Gastroesophageal sphincter (tissue), 3 donors: ENCODE measurements around the gene RNF175.

Source experiments
- EP300 ChIP-seq: sonication (generic); formaldehyde crosslinking; IDR thresholded peaks from one replicate; pipeline ENCODE4 v1.6.1; 2017; ENCODE audit warnings: antibody characterized with exemption, mild to moderate bottlenecking
- POLR2A ChIP-seq, 2 donors: fragments of 450-650 bp; IDR thresholded peaks; one replicate each; pipeline ENCODE4 v1.6.1; 2017; ENCODE audit warnings: antibody characterized with exemption in 2 of 2, mild to moderate bottlenecking in 2 of 2, moderate library complexity in 1 of 2
- POLR2AphosphoS5 ChIP-seq: sonication (generic); formaldehyde crosslinking; IDR thresholded peaks from one replicate; pipeline ENCODE4 v1.6.1; 2017; ENCODE audit warnings: antibody characterized with exemption
- TF ChIP-seq, protein P1 (sequence below), 4 experiments: fragments of 200-600 bp in 2 of 4; fragments of 450-650 bp in 2 of 4; sonication (generic) in 1 of 4; IDR thresholded peaks; one replicate each; pipeline ENCODE4 v1.5.1; 2017 to 2019; ENCODE audit warnings: antibody characterized with exemption in 4 of 4, mild to moderate bottlenecking in 2 of 4, moderate library complexity in 2 of 4

DNA sequence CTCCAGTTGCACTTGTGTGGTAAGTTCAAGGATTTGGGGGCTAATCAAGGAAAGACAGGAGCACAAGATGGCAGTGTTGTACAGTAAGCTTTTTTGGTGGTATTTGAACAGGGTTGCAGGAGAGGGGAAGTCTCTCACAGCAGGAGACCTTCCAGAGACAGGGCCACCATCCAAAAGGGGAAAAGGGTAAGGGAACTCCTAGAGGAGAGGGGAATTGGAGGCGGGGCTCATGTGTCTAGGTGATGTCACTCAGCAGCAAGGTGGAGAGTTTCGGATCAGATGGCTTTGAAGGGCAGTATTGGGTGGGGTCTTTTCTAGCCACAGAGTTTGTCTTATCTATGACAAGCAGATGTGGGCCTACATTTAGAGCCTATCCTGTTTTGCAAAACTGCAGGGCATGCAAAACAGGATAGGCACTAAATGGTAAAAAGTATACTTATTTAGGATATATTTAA lies 13.4 kb upstream of the RNF175 start:
- TF ChIP-seq, protein P1, sequence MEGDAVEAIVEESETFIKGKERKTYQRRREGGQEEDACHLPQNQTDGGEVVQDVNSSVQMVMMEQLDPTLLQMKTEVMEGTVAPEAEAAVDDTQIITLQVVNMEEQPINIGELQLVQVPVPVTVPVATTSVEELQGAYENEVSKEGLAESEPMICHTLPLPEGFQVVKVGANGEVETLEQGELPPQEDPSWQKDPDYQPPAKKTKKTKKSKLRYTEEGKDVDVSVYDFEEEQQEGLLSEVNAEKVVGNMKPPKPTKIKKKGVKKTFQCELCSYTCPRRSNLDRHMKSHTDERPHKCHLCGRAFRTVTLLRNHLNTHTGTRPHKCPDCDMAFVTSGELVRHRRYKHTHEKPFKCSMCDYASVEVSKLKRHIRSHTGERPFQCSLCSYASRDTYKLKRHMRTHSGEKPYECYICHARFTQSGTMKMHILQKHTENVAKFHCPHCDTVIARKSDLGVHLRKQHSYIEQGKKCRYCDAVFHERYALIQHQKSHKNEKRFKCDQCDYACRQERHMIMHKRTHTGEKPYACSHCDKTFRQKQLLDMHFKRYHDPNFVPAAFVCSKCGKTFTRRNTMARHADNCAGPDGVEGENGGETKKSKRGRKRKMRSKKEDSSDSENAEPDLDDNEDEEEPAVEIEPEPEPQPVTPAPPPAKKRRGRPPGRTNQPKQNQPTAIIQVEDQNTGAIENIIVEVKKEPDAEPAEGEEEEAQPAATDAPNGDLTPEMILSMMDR (IDR thresholded peaks at IDR 0.05) = no peak
- TF ChIP-seq POLR2A (IDR thresholded peaks at IDR 0.05) (no peak), POLR2AphosphoS5 (no peak), EP300 (no peak)
